Adrenal gland (tissue), 12 donors: ENCODE data around the gene MAGI1. TPM values are rescaled to one million over a fixed set of nuclear protein-coding genes. Genes with fewer than 3 reads are reported as not detected.

ENCODE experiments used
- DNase-seq, 7 donors: peaks; one replicate each; pipeline ENCODE4 v3.0.0-alpha.2; 2019 to 2020
- H3K27ac ChIP-seq, 5 donors: fragments of 200-600 bp; sonication (generic) in 4 of 5; 1 replicate in 3 of 5; 2 replicates in 2 of 5; pipeline versions ENCODE4 v1.5.1 to v1.8.0; 2016 to 2020; ENCODE audit warnings: mild to moderate bottlenecking in 1 of 5
- H3K27me3 ChIP-seq: fragments of 200-600 bp; 2 replicates; pipeline ENCODE4 v1.8.0; 2021
- H3K36me3 ChIP-seq, 2 donors: fragments of 200-600 bp; replicated peaks in 1 of 2; 1 replicate in 1 of 2; 2 replicates in 1 of 2; pipeline versions ENCODE4 v1.5.1 to v1.8.0; 2018 to 2022
- H3K4me1 ChIP-seq, 2 donors: fragments of 200-600 bp; replicated peaks in 1 of 2; 1 replicate in 1 of 2; 2 replicates in 1 of 2; pipeline versions ENCODE4 v1.5.1 to v1.8.0; 2018 to 2021
- H3K4me3 ChIP-seq, 4 donors: fragments of 200-600 bp; sonication (generic) in 3 of 4; one replicate each; pipeline ENCODE4 v1.5.1; 2016 to 2018
- H3K9me3 ChIP-seq, 3 donors: fragments of 200-600 bp; sonication (generic) in 1 of 3; replicated peaks in 1 of 3; 1 replicate in 2 of 3; 2 replicates in 1 of 3; pipeline versions ENCODE4 v1.5.1 to v1.8.0; 2016 to 2021
- POLR2A ChIP-seq, 2 donors: fragments of 450-650 bp; IDR thresholded peaks; one replicate each; pipeline ENCODE4 v1.6.1; 2017; ENCODE audit warnings: antibody characterized with exemption in 2 of 2, mild to moderate bottlenecking in 2 of 2, moderate library complexity in 1 of 2
- WGBS, 4 donors: extraction: QIAGEN DNeasy Blood & Tissue Kit in 2 of 4; methylation state at CpG; one replicate each; pipeline versions ENCODE4 v1.1.5 to v1.1.7; 2013 to 2017; 5-methylcytosine and 5-hydroxymethylcytosine counted together
- intact Hi-C, 2 donors: fragments of 100-400 bp; cut with DNase I; formaldehyde crosslinking; loops; one replicate each; pipeline versions ENCODE4 v1.14.1 to v1.15.0; 2022 to 2023
- polyA plus RNA-seq, 3 donors: library from polyadenylated mRNA; stranded (reverse); fragments of 200-250 nt in 2 of 3; fragments of 350-450 nt in 1 of 3; fragmentation: Illumina TruSeq in 1 of 3; extraction: RNeasy Lipid Tissue Mini Kit (QIAGEN cat#74804) in 1 of 3; gene quantifications; one replicate each; pipeline ENCODE4 v1.2.3, GENCODE V29; 2013 to 2014
- total RNA-seq, 9 donors: library from RNA; depleted of rRNA in 4 of 9; stranded (reverse); fragments of >200 nt in 4 of 9; fragments of 120-200 nt in 1 of 9; fragmentation: NEBNext Ultra II Directional in 1 of 9; extraction: Animal tissue kit (Norgen Biotek cat#: 25700) in 1 of 9; gene quantifications; one replicate each; pipeline versions ENCODE4 v1.1.0 to v1.2.4, GENCODE V29; 2013 to 2023
- TF ChIP-seq, protein P1 (sequence below), 6 experiments: fragments of 450-650 bp in 4 of 6; fragments of 200-600 bp in 2 of 6; sonication (generic) in 1 of 6; IDR thresholded peaks; 1 replicate in 5 of 6; 2 replicates in 1 of 6; pipeline versions ENCODE4 v1.5.1 to v1.8.0; 2016 to 2021; ENCODE audit warnings: antibody characterized with exemption in 6 of 6, mild to moderate bottlenecking in 2 of 6, moderate library complexity in 1 of 6
- donor health status: healthy with polysubstance abuse.
- donor health status: Bipolar disorder and iron deficiency.
- donor health status: DM: yes; HTN: yes; CAD: no.
- donor health status: DM: no; HTN: no; CAD: no.
- donor health status: DM: no; HTN: no; CAD: no.
- donor health status: DM: yes; HTN: yes; CAD: no.

MAGI1 gene
- total and polyA plus RNA-seq, 12 donors: 4.8 to 31.6 (median 18.5) TPM

- H3K4me3 ChIP-seq: no peak overlapping the region
These were observed 546.5 kb downstream of the MAGI1 start for GRCh38 chr3:65492249-65492648.

GRCh38 chr3:65490114-65490513 is 548.6 kb downstream of the MAGI1 start:
- Histone ChIP-seq H3K4me3 (no peak overlapping the region), H3K9me3 (no peaks in the 10 kb centered on the region), H3K36me3 (no peaks in the 10 kb centered on the region), H3K27ac (no peak overlapping the region), H3K4me1 (peaks cover 0 to 14% of the 10 kb centered on the region in 2 donors), H3K27me3 (no peaks in the 10 kb centered on the region)
- intact Hi-C loops: no loop called here
- no peak for DNase-seq
- no peak for TF ChIP-seq POLR2A (IDR thresholded peaks at IDR 0.05)
- TF ChIP-seq, protein P1, sequence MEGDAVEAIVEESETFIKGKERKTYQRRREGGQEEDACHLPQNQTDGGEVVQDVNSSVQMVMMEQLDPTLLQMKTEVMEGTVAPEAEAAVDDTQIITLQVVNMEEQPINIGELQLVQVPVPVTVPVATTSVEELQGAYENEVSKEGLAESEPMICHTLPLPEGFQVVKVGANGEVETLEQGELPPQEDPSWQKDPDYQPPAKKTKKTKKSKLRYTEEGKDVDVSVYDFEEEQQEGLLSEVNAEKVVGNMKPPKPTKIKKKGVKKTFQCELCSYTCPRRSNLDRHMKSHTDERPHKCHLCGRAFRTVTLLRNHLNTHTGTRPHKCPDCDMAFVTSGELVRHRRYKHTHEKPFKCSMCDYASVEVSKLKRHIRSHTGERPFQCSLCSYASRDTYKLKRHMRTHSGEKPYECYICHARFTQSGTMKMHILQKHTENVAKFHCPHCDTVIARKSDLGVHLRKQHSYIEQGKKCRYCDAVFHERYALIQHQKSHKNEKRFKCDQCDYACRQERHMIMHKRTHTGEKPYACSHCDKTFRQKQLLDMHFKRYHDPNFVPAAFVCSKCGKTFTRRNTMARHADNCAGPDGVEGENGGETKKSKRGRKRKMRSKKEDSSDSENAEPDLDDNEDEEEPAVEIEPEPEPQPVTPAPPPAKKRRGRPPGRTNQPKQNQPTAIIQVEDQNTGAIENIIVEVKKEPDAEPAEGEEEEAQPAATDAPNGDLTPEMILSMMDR (IDR thresholded peaks at IDR 0.05): no peak
- WGBS, 4 donors: 94 to 99% (median 95%) methylated on average over 3 of the region's 3 CpGs

More at GRCh38 chr3:65492249-65492648, 546.5 kb downstream of the MAGI1 start:
- 93 to 96% (median 94%) methylated on average over 2 of the region's 2 CpGs for WGBS, 4 donors
- Histone ChIP-seq H3K4me1 (no peaks in the 10 kb centered on the region), H3K27me3 (no peaks in the 10 kb centered on the region), H3K9me3 (no peaks in the 10 kb centered on the region), H3K27ac (no peak overlapping the region), H3K36me3 (no peaks in the 10 kb centered on the region)
- no peak for DNase-seq
- intact Hi-C loops: no loop called here
- no peak for TF ChIP-seq POLR2A (IDR thresholded peaks at IDR 0.05)
- TF ChIP-seq, protein P1 (IDR thresholded peaks at IDR 0.05): no peak

DNA sequence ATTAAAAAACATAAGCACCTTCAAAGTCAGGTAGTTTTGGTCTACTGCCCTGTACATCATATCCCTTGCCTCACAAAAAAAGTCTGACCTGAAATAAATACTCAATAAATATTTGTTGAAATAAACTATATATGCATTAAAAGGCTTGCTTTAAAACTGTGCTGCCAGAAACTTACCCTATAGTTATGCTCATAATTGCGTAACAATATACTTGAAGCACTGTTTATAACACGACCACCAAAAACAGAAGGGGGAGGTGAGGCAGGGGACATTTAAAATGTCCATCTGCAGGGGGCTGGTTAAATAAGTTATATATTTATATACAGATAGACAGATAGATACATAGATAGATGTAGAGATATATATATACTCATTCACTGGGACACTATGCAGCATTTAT is 549.5 kb downstream of the MAGI1 start:
- Histone ChIP-seq H3K36me3 (no peaks in the 10 kb centered on the region), H3K27me3 (no peaks in the 10 kb centered on the region), H3K4me1 (peaks cover 0 to 14% of the 10 kb centered on the region in 2 donors), H3K4me3 (no peak overlapping the region), H3K27ac (no peak overlapping the region), H3K9me3 (no peaks in the 10 kb centered on the region)
- 96 to 99% (median 97%) methylated on average over 2 of the region's 2 CpGs for WGBS, 4 donors
- DNase-seq: no peak
- intact Hi-C loops: no loop called here
- no peak for TF ChIP-seq POLR2A (IDR thresholded peaks at IDR 0.05)
- TF ChIP-seq, protein P1 (IDR thresholded peaks at IDR 0.05): no peak

DNA sequence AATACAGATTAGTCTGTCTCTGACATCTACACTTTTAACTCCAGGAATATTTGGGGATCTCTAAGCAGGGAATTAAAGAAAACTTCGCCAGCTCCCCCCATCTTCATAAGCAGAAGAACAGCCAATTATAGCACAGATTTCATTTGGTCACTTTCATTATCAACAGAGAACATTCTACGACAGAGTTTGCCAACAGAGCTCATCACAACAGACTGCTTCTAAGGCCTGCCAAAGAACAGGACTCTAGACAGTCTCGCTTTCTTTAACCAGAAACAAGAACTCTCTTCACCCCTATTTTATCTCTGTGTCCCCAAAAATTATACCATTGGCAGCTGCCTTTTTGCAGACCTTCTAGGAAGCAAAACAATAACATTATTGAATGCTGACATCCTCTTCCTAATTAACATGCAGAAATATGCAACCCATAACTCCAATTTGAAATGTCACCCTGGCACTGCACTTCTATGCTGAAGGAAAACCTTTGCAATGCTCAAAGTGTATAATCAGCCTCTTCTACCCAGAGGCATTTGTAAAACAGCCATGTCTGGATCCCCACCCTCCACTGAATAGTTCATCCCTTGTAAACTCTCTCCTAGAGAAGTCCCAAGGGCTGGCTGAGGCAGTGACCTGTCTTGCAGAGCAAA is 552.8 kb downstream of the MAGI1 start:
- peak overlapping the region in 1 of 5 donors; percentile 6 for H3K27ac ChIP-seq
- H3K9me3 ChIP-seq: no peaks in the 10 kb centered on the region
- peaks cover 0 to 27% of the 10 kb centered on the region in 2 donors for H3K4me1 ChIP-seq
- H3K4me3 ChIP-seq: no peak overlapping the region
- WGBS, 4 donors: 53 to 61% (median 59%) methylated on average over 3 of the region's 3 CpGs
- TF ChIP-seq, protein P1 (IDR thresholded peaks at IDR 0.05): no peak
- TF ChIP-seq POLR2A (IDR thresholded peaks at IDR 0.05): no peak
- intact Hi-C loops: no loop called here
- no peaks in the 10 kb centered on the region for H3K36me3 ChIP-seq
- no peak for DNase-seq
- H3K27me3 ChIP-seq: no peaks in the 10 kb centered on the region
